H1 (cell line): Measurements from ENCODE around the gene HACD2.

Experiments
- ATF3 ChIP-seq: IDR thresholded peaks from 2 replicates; pipeline ENCODE4 v1.6.1; 2011; ENCODE audit warnings: low read depth, mild to moderate bottlenecking, low read length; ENCODE audit not compliant: insufficient read depth
- MAX ChIP-seq: IDR thresholded peaks from 2 replicates; pipeline ENCODE4 v1.6.1; 2012; ENCODE audit warnings: inconsistent platforms
- NANOG ChIP-seq: IDR thresholded peaks from 2 replicates; pipeline ENCODE4 v1.6.1; 2011; ENCODE audit warnings: low read length, low read depth, mild to moderate bottlenecking, inconsistent platforms; ENCODE audit not compliant: insufficient read depth, poor library complexity, severe bottlenecking
- POLR2A ChIP-seq, 2 experiments: IDR thresholded peaks; 1 replicate in 1 of 2; 2 replicates in 1 of 2; pipeline ENCODE4 v1.6.1; 2011; ENCODE audit warnings: low read depth in 2 of 2, low read length in 2 of 2, mild to moderate bottlenecking in 2 of 2; ENCODE audit errors: control extremely low read depth in 1 of 2
- SIN3A ChIP-seq, 2 experiments: IDR thresholded peaks in 1 of 2; conservative IDR thresholded peaks in 1 of 2; 2 replicates each; pipeline ENCODE4 v1.6.1; 2011 to 2012; ENCODE audit warnings: low read length in 2 of 2, improper control_type of control experiment in 1 of 2, low read depth in 1 of 2, mild to moderate bottlenecking in 1 of 2
- TAF1 ChIP-seq: IDR thresholded peaks from 2 replicates; pipeline ENCODE4 v1.6.1; 2011; ENCODE audit warnings: mild to moderate bottlenecking, low read depth, low read length
- ZNF274 ChIP-seq: IDR thresholded peaks from 2 replicates; pipeline ENCODE4 v1.7.0; 2012; ENCODE audit warnings: low read length, borderline replicate concordance; ENCODE audit errors: extremely low read depth

GRCh38 chr3:123610331-123610730, 25.5 kb upstream of the HACD2 start:
- TF ChIP-seq NANOG = no peak
- TF ChIP-seq TAF1 = no peak
- TF ChIP-seq ATF3 = no peak
- no peak for TF ChIP-seq POLR2A (IDR thresholded peaks at IDR 0.05; ENCODE audit: control extremely low read depth in 1 of 2, low read depth in 2 of 2, low read length in 2 of 2)
- no peak for TF ChIP-seq MAX
- TF ChIP-seq SIN3A (conservative IDR thresholded peaks at IDR 0.05 in 1 of 2, IDR thresholded peaks at IDR 0.05 in 1 of 2; ENCODE audit: low read depth in 1 of 2, low read length in 2 of 2) = no peak
- no peak for TF ChIP-seq ZNF274
